ENCODE measurements around the gene SEZ6L.

SEZ6L gene

GRCh38 chr22:26239581-26239980 lies 70.3 kb downstream of the SEZ6L start:
- DNase-seq (ENCODE audit: low read depth in 2 of 2, low spot score in 1 of 2) = no peak

GRCh38 chr22:26241361-26241760 lies 72.1 kb downstream of the SEZ6L start:
- no peak for DNase-seq (ENCODE audit: low read depth in 2 of 2, low spot score in 1 of 2)

DNA sequence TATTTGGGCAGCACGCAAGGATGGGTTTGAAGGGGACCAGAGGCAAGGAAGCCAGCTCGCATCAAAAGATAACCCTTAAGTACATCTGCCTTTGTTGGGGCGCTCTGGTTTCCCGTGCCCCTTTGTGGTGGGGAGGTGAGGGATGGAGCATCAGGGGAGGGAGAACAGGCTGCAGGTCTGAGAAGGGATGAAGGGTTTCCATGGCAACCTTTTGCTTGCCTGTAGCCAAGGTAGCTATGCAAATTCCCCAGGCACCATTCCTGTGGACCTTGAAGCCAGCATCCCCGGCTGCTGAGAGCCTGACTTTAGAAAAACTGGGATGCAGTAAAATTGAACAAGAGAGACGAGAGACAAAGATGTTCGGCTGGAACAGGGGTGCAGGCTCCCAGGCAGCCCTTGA lies 75.7 kb downstream of the SEZ6L start:
- DNase-seq (ENCODE audit: low read depth in 2 of 2, low spot score in 1 of 2) = no peak

GRCh38 chr22:26246552-26246951 lies 77.3 kb downstream of the SEZ6L start:
- DNase-seq (ENCODE audit: low read depth in 2 of 2, low spot score in 1 of 2) = no peak

DNA sequence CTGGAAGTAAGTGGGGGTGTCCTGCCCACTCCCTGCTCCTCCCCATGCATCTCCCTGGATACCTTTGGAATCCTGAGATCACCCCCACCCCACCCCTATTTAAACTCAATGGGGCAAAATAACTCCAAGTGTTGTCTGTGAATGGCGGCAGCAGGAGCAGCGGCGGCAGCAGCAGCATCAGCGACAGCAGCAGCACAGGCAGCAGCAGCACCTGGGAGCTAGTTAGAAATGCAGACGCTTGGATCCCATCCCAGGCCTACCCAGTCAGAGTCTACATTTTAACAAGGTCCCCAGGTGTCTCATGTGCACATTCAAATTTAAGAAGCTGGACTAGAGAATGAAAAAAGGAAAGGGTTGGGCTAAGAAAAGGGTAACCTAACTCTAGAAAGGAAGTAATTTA lies 82.6 kb downstream of the SEZ6L start:
- no peak for DNase-seq (ENCODE audit: low read depth in 2 of 2, low spot score in 1 of 2)

DNA sequence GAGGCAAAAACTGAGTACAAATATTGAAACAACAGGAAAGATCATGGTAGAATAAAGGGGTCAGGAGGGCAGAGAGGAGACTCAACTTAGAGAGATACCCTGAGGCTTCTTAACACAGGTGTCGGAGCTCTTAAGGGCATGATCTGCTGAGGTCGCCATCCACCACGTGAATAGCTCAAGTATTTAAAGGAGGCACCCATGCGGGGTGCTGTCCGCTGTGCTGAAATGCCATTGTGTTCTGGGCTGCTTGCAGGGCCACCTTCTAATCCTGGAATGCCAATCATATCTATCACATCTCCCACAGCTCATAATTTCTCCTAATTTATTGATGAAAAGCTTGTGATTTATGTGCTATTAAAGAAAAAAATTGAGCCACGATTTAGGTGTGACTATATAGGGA lies 90.2 kb downstream of the SEZ6L start:
- DNase-seq (ENCODE audit: low read depth in 2 of 2, low spot score in 1 of 2) = no peak

GRCh38 chr22:26264162-26264561 lies 94.9 kb downstream of the SEZ6L start:
- DNase-seq (ENCODE audit: low read depth in 2 of 2, low spot score in 1 of 2) = no peak

DNA sequence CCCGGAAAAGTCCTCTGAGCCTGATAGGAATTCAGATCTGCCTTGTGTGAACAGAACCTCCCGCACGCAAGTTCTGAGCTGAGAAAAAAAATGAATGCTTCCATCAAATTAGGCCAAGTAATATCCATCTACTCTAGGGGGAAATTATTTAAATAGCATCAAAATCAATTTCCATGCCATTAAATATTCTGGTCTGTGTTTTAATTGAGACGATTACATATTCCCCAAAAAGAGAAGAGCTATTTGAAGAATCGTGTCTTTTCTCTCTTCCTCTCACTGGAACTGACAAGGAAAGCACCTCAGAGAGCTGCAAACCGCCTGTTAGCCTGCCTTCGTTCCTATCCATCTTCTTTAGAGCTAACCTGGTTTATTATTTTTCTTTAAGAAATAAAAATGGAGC lies 96.0 kb downstream of the SEZ6L start:
- no peak for DNase-seq (ENCODE audit: low read depth in 2 of 2, low spot score in 1 of 2)

DNA sequence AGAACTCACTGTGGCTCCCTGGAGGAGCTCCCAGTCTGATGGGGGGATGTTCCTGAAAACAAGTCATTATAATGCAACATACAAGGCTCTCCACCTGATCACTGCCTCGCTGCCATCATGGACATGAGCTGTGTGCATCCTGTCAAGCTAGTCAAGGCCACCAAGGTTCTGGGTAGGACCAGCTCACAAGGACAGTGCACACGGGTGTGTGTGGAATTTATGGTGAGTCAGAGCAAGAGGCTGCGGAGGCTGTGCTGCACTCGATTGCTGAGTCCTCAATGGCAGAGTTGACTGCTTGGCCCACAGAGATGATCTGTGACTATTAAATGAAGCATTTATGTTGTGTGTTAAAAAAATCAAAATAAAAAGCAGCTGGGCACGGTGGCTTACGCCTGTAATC lies 96.6 kb downstream of the SEZ6L start:
- no peak for DNase-seq (ENCODE audit: low read depth in 2 of 2, low spot score in 1 of 2)

- no peak for DNase-seq (ENCODE audit: low read depth in 2 of 2, low spot score in 1 of 2)
Measured at GRCh38 chr22:26267856-26268255, 98.6 kb downstream of the SEZ6L start.

GRCh38 chr22:26269572-26269971 lies 100.3 kb downstream of the SEZ6L start:
- no peak for DNase-seq (ENCODE audit: low read depth in 2 of 2, low spot score in 1 of 2)

DNA sequence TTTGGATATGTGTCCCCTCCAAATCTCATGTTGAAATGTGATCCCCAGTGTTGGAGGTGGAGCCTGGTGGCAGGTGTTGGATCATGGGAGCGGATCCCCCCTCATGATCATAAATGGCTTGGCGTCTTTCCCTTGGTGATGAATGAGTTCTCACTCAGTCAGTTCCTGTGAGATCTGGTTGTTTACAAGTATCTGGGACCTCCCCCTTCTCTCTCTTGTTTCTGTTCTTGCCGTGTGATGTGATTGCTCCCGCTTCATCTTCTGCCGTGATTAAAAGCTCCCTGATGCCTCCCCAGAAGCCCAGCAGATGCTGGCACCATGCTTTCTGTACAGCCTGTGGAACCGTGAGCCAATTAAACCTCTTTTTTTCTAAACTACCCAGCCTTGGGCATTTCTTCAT lies 102.2 kb downstream of the SEZ6L start:
- no peak for DNase-seq (ENCODE audit: low read depth in 2 of 2, low spot score in 1 of 2)

DNA sequence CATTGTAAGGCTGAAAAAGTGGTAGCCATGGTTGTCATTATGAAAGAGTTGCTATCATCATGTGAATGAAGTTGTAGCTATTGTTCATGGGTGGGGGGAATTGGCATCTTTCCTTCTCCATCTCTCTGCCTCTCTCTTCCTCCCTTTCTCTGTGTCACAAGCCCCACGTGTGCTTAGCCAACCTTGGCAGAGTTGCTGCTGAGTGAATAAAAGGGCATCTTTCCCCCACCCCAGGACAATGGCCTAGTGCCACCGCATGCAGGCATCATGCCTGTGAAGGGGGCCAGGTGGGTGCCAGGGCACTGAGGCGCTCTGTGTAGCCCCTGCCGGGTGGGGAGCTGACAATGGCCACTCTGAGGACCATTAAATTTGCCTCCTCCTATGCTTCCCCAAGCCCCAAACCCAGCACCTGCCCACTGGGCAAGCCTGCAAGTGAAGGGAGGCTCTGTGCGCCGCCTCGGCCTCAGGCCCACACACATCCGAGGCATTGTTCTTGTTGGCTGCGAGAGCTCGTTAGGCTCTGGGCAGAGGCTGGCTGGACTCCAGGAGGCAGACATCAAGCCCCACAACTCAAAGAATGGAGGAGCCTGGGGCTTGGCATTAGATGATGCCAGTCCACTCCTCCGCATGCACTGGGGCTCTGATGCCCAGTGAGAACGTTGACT lies 103.9 kb downstream of the SEZ6L start:
- no peak for DNase-seq (ENCODE audit: low read depth in 2 of 2, low spot score in 1 of 2)

DNA sequence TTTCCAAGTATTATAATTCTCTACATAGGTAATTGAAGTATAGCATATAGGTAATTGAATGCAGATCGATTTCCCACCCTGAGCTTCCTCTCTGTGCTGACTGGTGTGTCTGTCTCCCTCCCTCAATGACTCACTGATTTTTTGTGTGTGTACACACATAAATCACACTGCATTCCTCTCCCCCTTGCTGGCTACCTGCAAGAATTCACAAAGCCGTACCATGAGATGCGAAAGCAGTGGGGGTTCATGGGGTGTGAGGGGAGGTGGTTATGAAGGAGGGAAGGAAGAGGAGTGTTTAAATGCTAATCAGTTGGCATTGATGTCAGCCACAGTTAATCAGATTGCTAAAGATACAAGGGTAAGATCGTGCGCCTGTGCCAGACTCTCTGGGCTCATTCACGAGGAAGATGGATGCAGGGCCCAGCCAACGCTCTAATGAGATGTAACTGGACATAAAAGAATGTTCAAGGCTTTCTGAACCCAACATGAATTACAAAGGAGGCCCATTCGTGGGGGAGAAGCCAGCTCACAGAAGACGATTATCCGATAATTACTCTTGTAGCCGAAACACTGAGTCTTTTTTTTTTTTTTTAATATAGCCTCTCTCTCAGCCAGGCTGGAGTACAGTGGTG lies 107.4 kb downstream of the SEZ6L start:
- no peak for DNase-seq (ENCODE audit: low read depth in 2 of 2, low spot score in 1 of 2)

- no peak for DNase-seq (ENCODE audit: low read depth in 2 of 2, low spot score in 1 of 2)
Measured at GRCh38 chr22:26281941-26282340, 112.7 kb downstream of the SEZ6L start.

GRCh38 chr22:26283330-26283729 lies 114.1 kb downstream of the SEZ6L start:
- DNase-seq (ENCODE audit: low read depth in 2 of 2, low spot score in 1 of 2) = no peak

DNA sequence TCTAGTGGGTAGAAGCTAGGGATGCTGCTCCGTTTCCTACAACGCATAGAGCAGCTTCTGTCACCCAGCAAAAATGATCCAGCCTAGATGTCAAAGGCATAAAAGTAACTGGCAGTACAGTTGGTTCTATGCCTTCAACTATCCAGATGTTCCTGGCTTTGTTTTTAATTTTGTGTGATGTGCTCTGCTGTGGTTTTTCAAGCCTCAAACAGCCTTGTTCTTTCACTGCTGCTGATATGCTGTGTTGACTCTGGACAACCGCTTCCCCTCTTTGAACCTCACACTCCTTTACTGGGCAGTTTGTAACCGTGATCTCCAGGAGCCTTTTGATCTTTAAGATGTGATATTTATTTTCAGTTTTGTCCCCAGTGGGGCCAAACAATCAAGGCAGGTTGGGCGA lies 116.4 kb downstream of the SEZ6L start:
- no peak for DNase-seq (ENCODE audit: low read depth in 2 of 2, low spot score in 1 of 2)

GRCh38 chr22:26286091-26286820 lies 117.0 kb downstream of the SEZ6L start:
- DNase-seq (ENCODE audit: low read depth in 2 of 2, low spot score in 1 of 2) = no peak

GRCh38 chr22:26287382-26288225 lies 118.3 kb downstream of the SEZ6L start:
- DNase-seq (ENCODE audit: low read depth in 2 of 2, low spot score in 1 of 2) = no peak

DNA sequence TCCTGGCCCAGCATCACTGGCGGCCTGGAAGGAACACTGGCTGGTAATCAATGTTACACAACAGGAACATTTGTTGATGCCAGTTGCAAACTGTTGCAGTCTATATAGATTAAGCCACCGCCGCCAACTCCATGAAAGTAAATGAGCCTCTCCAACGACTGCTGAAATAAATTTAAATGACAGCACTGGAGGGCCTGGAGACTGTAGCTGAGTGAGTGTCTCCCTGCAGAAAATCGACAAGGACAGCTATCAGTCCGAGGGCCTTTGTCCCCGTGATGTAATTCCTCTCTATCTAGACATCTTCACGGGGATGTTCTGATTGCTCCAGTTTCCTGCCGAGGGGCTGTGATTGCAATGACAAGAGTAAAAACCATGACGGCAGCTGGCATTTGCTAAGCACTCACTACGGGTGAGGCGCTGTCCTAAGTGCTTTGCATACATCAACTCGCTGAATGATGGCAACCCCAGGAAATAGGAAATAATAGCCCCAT lies 120.4 kb downstream of the SEZ6L start:
- no peak for DNase-seq (ENCODE audit: low read depth in 2 of 2, low spot score in 1 of 2)

DNA sequence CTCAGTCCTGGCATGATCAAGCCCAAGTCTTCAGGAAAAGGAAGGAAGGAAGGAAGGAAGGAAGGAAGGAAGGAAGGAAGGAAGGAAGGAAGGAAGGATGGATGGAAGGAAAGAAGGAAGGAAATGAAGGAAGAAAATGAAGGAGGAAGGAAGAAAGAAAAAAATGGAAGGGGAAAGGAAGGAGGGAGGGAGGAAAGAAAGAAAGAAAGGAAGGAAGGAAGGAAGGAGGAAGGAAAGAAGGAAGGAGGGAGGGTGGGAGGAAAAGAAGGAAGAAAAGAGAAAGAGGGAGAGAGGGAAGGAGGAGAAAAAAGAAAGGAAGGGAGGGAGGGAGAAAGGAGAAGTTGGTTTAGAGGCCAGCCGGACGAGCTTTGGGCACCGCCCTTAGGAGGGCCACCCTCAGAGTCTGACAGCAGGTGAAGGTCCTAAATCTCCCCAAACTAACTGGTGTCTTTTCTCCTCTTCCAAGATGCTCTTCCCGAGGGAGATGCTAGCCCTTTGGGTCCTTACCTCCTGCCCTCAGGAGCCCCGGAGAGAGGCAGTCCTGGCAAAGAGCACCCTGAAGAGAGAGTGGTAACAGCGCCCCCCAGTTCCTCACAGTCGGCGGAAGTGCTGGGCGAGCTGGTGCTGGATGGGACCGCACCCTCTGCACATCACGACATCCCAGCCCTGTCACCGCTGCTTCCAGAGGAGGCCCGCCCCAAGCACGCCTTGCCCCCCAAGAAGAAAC lies 122.8 kb downstream of the SEZ6L start:
- DNase-seq (ENCODE audit: low read depth in 2 of 2, low spot score in 1 of 2) = no peak

Data from stimulated activated CD8-positive, alpha-beta memory T cell treated with anti-CD3 and anti-CD28 coated beads, Interleukin-4, amount 100 ng/mL, for 4 hours (primary cell).